K562 (cell line): ENCODE measurements around the gene TRAPPC2L. TPM values are rescaled to one million over a fixed set of nuclear protein-coding genes. Genes with fewer than 3 reads are reported as not detected.
A peak's percentile ranks its signal among the peaks of the same experiment; 100 is the strongest.

Experiments
- ARHGAP35 ChIP-seq: fragments of 450-650 bp; IDR thresholded peaks from 2 replicates; pipeline ENCODE4 v1.6.1; 2018; ENCODE audit not compliant: partially characterized antibody
- CBFA2T3 ChIP-seq: fragments of 450-650 bp; IDR thresholded peaks from 2 replicates; pipeline ENCODE4 v1.6.1; 2017
- FOXA3 ChIP-seq, 2 experiments: fragments of 450-650 bp in 1 of 2; sonication (generic) in 1 of 2; formaldehyde crosslinking; IDR thresholded peaks in 1 of 2; conservative IDR thresholded peaks in 1 of 2; 2 replicates each; pipeline versions ENCODE4 v1.4.0 to v1.8.0; 2020 to 2022; ENCODE audit warnings: mild to moderate bottlenecking in 2 of 2, missing genetic modification reagents in 1 of 2
- GTF2A2 ChIP-seq: IDR thresholded peaks from 2 replicates; pipeline ENCODE4 v1.6.1; 2016; ENCODE audit warnings: mild to moderate bottlenecking, missing genetic modification characterization, missing compliant biosample characterization
- GTF2E2 ChIP-seq: fragments of 200-800 bp; sonication (Bioruptor generic); IDR thresholded peaks from 2 replicates; pipeline ENCODE4 v1.6.1; 2016; ENCODE audit warnings: missing genetic modification characterization, missing compliant biosample characterization
- GTF3C2 ChIP-seq: IDR thresholded peaks from 3 replicates; pipeline ENCODE4 v1.6.1; 2011; ENCODE audit warnings: borderline replicate concordance, mild to moderate bottlenecking, moderate library complexity; ENCODE audit not compliant: insufficient read length; ENCODE audit errors: extremely low read depth
- IRF2 ChIP-seq: sonication (generic); formaldehyde crosslinking; IDR thresholded peaks from 2 replicates; pipeline ENCODE4 v1.8.1; 2022; ENCODE audit warnings: mild to moderate bottlenecking, missing genetic modification reagents
- MXD1 ChIP-seq: fragments of 250-450 bp; sonication (Bioruptor Pico); IDR thresholded peaks from 2 replicates; pipeline ENCODE4 v1.8.0; 2021; ENCODE audit warnings: borderline replicate concordance, mild to moderate bottlenecking, moderate library complexity; ENCODE audit not compliant: poor library complexity, severe bottlenecking
- RAD51 ChIP-seq: fragments of 450-650 bp; IDR thresholded peaks from 2 replicates; pipeline ENCODE4 v1.7.1; 2016; ENCODE audit warnings: low read depth, mild to moderate bottlenecking, borderline replicate concordance
- SMAD1 ChIP-seq: fragments of 150-350 bp; IDR thresholded peaks from 2 replicates; pipeline ENCODE4 v1.6.1; 2014; ENCODE audit warnings: low read length, low read depth; ENCODE audit not compliant: partially characterized antibody
- TRIM28 ChIP-seq: fragments of 450-650 bp; IDR thresholded peaks from 2 replicates; pipeline ENCODE4 v1.6.1; 2017
- ZMIZ1 ChIP-seq, 2 experiments: fragments of 150-350 bp in 1 of 2; IDR thresholded peaks; 2 replicates each; pipeline ENCODE4 v1.6.1; 2012 to 2016; ENCODE audit warnings: low read depth in 2 of 2, low read length in 2 of 2, mild to moderate bottlenecking in 1 of 2, moderate library complexity in 1 of 2
- ZNF24 ChIP-seq: fragments of 450-650 bp; IDR thresholded peaks from 2 replicates; pipeline ENCODE4 v1.6.1; 2016
- ZNF431 ChIP-seq: sonication (generic); formaldehyde crosslinking; IDR thresholded peaks from 2 replicates; pipeline ENCODE4 v1.8.0; 2022; ENCODE audit warnings: mild to moderate bottlenecking, missing genetic modification reagents
- ZNF592 ChIP-seq: fragments of 450-650 bp; IDR thresholded peaks from 2 replicates; pipeline ENCODE4 v1.6.1; 2017; ENCODE audit warnings: antibody characterized with exemption, mild to moderate bottlenecking
- polyA plus RNA-seq, 8 experiments: library from polyadenylated mRNA; depleted of rRNA in 4 of 8; stranded (reverse) in 5 of 8; unstranded in 3 of 8; fragments of >200 nt; fragmentation: Nextera tagmentation in 2 of 8; fragmentation: Illumina TruSeq in 1 of 8; extraction: Ambion mirVana in 2 of 8; extraction: Trizol in 1 of 8; gene quantifications; 2 replicates each; pipeline versions ENCODE4 v1.2.1 to v1.2.3, GENCODE V29; 2011 to 2014; ENCODE audit warnings: inconsistent platforms in 1 of 8, missing spikeins in 1 of 8
- total RNA-seq, 7 experiments: library from RNA; depleted of rRNA in 6 of 7; stranded (reverse); fragments of >200 nt in 6 of 7; fragmentation: Illumina TruSeq in 2 of 7; extraction: Trizol in 2 of 7; gene quantifications; 2 replicates each; pipeline versions ENCODE4 v1.2.1 to v1.2.3, GENCODE V29; 2011 to 2021; ENCODE audit warnings: low replicate concordance in 1 of 7

Gene TRAPPC2L
- total and polyA plus RNA-seq, 9 of the 15 experiments (the other 6 are each of a cell fraction or from before 2014, with no cell fraction given): 60.4 to 398 (median 97.5) TPM

- TF ChIP-seq CBFA2T3: no peak
- 0 out of 2 replicates have a peak, but pooled peaks have one; percentile 42 for TF ChIP-seq ZNF592
- TF ChIP-seq GTF3C2: no peak
- TF ChIP-seq ZNF24: no peak; the same call in 1 of the 2 replicates
- no peak for TF ChIP-seq ZMIZ1 (IDR thresholded peaks at IDR 0.05; ENCODE audit: low read depth in 2 of 2, low read length in 2 of 2)
- no peak for TF ChIP-seq IRF2 (CRISPR knock-in tag)
- no peak for TF ChIP-seq ZNF431
- no peak for TF ChIP-seq RAD51
- no peak for TF ChIP-seq MXD1
- TF ChIP-seq FOXA3 (CRISPR knock-in tag; conservative IDR thresholded peaks at IDR 0.05 in 1 of 2, IDR thresholded peaks at IDR 0.05 in 1 of 2): no peak
- no peak for TF ChIP-seq GTF2A2 (tag)
- TF ChIP-seq TRIM28: peak; percentile 42; the same call in 1 of the 2 replicates
- no peak for TF ChIP-seq ARHGAP35
- TF ChIP-seq GTF2E2 (tag): 0 out of 2 replicates have a peak, but pooled peaks have one; percentile 29
- no peak for TF ChIP-seq SMAD1
Measured at GRCh38 chr16:88812513-88813268, 44.2 kb upstream of the TRAPPC2L start (continued).
